G401 (cell line): Measurements from ENCODE around the gene CAMTA1. TPM values are rescaled to one million over a fixed set of nuclear protein-coding genes. Genes with fewer than 3 reads are reported as not detected.
A peak's percentile ranks its signal among the peaks of the same experiment; 100 is the strongest.

Experiments
- DNase-seq: peaks from one replicate; pipeline ENCODE4 v3.0.0-alpha.2; 2015; ENCODE audit warnings: low spot score
- in situ Hi-C: cut with HindIII; loops from 2 replicates; pipeline ENCODE4 v1.10.0; 2016; ENCODE audit warnings: low sequenced_read_pairs, mixed read lengths
- total RNA-seq: library from RNA; depleted of rRNA; stranded (reverse); fragments of >200 nt; shearing (Covaris generic); gene quantifications from 2 replicates; pipeline ENCODE4 v1.2.3, GENCODE V29; 2014

CAMTA1 gene
- total RNA-seq, 1 experiment from 2014 or later, result 137 TPM

DNA sequence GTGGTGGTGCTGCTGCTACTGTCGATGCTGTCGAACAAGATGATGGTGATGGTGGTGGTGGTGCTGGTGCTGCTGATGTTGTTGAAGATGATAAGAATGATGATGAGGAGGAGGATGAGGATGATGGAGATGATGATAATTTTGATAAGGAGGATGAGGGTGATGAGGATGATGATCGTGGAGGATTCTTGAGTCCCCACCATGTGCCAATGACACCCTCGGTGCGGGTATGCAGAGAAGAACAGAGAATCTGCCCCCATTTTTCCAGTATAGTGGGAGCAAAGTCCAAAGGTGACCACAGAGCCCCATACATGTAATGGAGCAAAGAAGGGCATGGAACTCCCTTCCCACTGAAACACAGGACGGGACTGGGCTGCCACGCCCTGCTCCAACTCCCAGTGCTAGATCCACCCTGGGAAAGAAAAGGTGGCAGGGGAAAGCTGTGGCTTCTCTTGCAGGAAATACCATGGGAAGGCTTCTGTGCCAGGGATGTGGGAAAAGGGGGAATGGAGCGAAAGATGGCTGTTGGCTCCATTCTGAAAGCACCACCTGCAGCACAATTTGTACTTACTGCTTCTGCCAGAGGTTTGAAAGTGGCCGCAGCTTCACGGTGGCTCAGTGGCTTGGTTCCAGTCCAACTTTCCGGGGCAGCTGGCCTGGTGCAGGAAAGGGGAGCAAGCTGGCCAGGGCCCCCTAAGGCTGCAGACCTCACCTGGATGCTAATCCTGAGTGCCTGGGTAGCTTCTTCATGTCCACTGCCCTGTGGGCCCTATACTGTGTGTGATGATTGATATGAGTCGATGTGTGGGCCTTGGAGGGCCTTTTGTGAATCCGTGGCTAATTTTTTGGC is 598.6 kb downstream of the CAMTA1 start:
- in situ Hi-C loops, result no loop called here
- no peak for DNase-seq

DNA sequence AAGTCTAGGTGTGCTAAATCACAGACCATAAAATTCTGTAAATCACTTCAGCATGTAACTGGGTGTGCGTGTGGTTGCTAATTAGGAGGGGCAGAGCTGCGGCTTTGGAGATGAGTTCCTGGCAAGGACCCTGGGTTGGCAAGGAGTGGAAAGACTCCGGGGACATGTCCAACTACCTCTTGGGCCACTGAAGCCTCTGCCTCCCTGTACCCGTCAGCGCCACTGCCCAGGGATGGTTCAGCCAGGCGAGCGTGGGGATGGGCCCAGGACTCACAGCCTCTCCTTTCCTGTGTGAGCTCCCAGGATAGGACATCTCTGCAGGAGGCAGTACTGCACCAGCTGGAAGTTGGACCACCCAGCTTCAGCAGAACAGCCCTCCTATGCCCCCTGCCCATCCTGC is 599.4 kb downstream of the CAMTA1 start:
- in situ Hi-C loops, result no loop called here
- DNase-seq, result no peak

DNA sequence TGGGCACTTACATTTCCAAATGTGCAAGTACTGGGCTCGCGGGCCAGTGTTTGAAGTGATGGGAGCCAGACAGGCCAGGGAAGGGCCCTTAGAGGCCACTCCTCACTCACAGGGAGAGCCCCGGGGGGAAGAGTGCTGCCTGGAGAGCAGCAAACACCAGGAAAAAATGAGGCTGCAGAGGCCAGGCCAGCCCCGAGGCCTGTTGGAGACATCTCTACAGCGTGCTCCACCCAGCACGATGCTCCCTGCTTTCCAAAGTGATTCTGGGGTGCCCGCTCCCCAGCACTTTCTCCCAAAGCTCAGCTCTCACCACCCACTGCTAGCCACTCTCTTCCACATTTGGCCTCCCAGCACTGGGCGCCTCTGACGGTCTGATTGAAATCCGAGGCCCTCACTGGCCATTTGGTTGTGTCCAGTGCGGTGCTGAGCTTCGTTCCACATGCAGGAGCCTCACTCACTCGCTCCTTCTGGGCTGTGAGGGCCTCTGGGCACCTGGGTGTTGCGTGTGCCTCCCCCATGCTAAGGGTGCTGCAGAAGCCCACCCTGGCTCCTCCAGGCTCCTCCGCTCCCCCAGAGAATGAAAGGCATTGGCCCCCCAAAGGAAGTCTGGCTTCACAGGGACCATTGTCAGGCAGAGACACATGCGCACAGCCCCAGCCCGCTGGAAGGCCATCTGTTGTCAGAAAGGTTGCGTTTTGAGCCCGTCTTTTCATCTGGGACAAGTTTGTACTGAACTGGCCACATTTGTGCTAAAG is 600.4 kb downstream of the CAMTA1 start:
- in situ Hi-C loops, result no loop called here
- no peak for DNase-seq

DNA sequence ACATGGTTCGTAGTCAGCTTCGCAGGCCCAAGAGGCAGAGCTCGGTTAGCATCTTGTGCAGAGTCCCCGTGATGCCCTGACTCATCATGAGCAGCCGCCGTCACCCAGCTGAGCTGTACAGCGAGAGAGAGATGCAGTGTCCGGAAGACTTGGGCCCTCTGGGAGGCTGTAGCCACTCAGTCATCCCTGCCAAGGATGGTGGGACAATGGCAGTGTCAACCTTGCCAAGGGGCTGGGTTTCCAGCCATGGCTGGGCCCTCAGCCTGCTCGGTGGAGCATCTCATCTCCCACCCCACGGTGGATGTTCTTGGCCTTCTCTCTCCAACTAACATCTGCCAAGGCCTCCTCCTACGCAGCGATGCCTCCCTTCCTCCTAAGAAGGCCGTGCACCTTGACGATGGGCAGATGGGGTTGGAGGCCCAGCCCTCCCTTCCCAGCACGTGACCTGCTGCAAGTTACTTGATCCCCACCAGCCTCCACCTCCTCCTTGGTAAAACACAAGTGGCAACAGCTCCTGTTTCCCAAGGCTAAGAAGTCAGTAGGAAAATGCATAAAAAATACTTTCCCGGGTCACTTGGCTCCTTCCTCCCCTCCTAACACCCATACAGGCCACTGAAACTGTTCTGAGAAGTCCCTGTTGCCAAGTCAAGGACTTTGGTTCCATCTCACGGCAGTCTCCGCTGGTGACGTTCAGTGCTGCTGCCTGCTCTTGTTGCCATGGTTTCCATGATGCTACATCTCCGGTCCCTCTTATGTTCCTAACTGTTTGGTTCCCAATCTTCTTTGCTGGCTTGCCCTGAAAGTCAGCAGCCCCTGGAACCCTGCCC is 601.2 kb downstream of the CAMTA1 start:
- in situ Hi-C loops, result no loop called here
- DNase-seq, result no peak

DNA sequence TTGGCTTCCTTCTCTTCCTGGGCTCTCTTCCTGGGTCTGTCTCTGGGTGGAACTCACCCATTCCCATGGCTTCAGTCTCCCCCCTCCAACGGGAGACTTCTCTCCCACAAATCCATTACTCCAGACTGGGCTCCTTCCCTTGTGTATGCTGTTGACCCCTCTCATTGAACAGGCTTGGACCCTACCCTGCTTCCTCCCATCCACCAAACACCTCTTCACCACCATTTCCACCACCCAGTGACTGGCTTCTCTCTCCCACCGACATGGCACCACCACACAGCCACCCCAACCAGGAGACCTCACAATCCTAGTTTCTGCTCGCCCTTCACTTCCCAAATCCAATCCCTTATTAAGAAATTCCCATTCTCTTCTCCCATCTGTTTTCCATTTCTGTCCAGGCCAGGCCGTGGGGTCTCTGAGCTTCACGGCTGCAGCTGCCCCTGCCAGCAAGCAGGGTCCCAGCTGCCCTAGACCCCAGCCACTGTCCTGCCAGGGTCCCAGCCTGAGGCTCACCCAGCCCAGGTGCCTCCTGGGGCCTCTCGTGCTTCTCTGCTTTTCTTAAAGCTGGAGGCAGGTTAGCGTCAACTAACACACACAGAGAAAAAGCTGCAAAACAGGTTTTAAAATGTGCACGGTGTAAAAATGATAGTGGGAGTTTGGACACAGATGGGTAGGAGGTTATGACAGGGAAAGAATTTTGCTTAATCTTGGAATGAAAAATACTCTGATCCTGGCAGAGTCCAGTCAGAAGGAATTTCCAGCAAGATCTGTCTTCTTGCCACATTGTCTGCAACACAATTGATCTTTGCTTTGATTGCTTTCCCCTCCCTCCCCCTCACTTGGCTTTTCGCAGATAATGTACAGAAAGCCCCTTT is 602.0 kb downstream of the CAMTA1 start:
- in situ Hi-C loops, result no loop called here
- DNase-seq, result no peak

DNA sequence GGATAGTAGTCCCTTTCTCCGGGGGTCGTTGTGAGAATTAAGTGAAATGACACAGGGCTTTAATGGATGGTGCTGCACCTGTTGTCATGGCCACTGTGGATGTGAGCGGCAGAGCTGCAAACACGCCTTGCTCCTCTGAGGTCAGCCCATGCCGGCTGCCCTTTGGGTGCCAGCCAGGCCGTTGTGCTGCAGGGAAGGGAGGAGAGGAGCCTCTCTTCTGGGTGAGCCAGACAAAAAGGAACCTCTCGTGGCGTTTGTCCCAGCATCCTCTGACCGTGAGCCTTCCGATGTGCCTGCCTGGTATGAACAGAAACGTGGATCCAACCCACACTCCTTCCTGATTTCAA is 602.9 kb downstream of the CAMTA1 start:
- DNase-seq, result peak; percentile 57

DNA sequence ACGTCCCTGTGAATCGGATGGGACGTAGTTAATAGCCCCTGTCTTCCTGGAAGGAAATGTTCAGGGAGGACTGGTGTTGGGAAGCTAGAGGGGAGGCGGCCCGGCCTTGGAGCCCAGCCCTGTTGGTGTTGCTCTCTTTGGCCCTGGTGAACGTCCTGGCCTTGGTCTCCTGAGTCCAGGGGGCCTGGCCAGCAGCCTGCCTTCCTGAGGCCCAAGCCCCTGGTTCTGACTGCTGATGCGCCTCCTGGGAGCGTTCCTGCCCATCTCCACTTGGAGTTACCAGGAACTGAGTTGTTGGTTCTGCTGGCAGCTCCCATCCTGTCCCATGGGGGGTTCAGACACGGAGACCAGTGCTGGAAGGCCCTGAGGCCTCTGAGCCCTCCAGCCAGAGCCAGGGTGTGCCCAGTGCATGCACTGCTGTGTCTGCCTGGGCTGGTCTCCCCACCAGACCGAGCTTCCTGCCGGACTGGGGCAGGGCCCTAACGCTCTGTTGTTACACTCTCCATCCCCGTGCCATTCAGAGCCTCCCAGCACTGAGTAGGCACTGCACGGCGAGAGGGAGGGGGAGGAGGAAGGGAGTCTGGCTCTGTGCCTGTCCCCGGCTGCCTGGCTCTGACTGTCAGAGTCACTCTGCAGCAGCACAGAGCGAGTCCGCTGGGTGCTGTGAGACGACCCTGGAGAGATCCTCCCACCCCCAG is 603.4 kb downstream of the CAMTA1 start:
- in situ Hi-C loops, result no loop called here
- DNase-seq, result peak; percentile 79

More for the DNA sequence above, 602.9 kb downstream of the CAMTA1 start:
- in situ Hi-C loops, result no loop called here

DNA sequence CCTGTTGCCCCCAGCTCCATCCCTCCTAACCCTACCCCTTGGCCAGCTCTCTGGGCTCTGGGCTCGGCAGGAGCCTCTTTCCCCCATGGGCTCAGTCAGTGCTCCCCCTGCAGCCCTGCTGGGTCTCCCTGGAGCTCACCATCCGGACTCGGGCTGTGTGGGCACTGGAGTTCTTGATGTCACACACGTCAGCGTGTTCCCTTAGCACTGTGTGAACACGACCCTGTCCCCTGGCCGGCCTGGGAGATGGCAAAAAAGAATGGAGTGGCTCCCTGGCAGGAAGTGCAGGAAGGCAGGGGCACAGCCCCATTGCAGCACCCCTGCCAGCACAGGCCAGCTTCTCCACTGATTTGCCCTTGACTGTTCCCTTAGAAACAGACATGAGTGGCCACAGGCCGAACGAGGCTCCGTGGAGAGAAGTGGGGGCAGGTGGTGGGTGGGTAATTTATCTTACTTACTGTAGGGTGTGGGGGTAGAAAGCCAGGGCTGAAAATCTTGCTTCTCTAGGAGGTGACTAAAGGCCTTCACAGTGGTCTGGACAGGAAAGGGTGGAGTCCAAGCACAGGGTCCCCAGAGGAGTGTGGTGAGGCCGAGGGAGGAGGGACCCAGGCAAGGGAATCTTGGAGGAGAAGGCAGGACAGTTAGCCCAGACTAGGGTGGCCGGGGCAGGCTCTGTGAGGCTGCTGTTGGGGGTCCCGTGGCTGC is 604.1 kb downstream of the CAMTA1 start:
- in situ Hi-C loops, result no loop called here
- no peak for DNase-seq

DNA sequence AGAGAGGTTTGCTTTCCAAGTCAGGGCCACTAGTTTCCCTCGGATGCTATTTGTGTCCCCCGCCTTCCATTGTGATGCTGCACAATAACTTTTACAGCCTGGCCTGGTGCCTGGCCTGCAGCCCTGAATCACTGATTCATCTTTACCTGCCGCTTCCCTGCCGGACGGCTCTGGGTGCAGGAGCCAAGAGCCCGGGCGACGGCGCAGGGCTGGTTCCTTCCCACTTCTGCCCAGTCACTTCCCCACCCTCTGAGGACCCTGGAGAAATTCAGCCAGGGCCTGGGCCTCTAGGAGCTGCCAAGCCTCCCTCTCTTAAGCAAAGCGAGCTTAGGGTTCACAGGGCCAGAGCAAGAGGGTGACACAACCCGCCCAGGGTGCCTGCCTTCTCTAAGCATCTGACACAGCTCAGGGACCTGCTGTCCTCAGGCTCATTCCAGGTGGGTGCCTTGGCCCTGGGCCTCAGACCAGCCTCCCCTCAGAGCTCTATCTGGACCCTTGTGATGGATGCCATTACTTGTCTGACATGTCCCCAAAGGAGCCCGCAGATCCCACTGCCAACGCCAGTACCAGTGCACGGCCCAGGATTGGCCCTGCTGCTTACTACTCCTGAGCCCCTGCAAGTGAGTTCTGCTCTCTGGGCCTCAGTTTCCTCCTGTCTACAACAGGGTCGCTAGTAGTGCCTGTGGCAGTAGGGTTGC is 604.8 kb downstream of the CAMTA1 start:
- DNase-seq, result no peak
- in situ Hi-C loops, result no loop called here

DNA sequence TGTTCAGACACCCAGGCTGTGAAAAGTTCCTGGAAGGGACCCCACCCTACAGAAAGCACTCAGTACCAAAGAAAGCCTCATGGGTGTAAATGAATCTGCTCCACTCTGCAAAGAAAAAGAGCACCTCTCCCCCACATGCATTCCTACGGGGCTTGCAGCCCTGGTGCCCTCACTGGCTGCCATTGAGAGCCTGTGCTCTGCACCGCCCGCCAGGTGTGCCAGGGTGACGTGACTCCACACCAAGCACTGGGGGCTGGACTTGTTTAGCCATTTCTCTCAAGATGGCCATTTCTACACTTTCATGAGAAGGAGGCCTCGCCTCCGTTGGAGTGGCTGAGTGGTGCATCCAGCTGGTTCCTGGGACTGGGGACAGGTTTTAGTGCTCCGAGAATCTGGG is 605.3 kb downstream of the CAMTA1 start:
- in situ Hi-C loops, result no loop called here
- no peak for DNase-seq

DNA sequence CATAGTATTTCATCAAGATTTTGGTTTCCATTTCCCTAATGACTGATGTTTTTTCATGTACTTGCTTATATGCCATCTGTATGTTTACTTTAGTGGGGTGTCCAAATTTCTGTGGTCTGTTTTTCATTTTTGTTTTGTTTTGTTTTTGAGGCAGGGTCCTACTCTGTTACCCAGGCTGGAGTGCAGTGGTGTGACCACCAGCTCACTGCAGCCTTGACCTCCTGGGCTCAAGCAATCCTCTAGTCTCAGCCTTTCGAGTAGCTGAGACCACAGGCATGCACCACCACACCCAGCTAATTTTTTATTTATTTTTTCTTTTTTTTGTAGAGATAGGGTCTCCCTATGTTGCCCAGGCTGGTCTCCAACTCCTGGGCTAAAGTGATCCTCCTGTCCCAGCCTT is 607.9 kb downstream of the CAMTA1 start:
- DNase-seq, result no peak
- in situ Hi-C loops, result no loop called here

DNA sequence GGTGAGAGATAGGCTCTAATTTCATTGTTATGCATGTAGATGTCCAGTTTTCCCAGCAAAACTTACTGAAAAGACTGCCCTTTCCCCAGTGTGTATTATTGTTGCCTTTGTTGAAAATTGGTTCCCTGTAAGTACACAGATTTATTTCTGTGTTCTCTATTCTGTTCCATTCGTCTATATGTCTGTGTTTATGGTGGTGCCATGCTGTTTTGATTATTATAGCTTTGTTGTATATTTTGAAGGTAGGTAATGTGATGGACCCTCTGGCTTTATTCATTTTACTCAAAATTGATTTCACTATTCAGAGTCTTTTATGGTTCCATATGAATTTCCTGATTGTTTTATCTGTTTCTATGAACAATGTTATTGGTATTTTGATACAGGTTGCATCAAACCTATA is 610.0 kb downstream of the CAMTA1 start:
- no peak for DNase-seq
- in situ Hi-C loops, result no loop called here

DNA sequence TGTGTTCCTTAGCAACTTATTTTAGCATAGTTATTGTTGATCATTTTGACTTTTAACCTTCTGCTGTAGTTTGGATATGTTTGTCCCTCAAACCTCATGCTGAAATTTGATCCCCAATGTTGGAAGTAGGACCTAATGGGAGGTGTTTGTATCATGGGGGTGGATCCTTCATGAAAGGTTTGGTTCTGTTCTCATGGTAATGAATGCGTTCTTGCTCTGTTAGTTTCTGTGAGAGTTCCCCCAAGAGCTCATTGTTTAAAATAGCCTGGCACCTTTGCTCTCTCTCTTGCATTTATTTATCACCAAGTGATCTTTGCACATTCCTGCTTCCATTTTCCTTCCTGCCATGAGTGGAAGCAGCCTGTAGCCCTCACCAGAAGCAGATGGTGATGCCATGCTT is 613.7 kb downstream of the CAMTA1 start:
- in situ Hi-C loops, result no loop called here
- no peak for DNase-seq

DNA sequence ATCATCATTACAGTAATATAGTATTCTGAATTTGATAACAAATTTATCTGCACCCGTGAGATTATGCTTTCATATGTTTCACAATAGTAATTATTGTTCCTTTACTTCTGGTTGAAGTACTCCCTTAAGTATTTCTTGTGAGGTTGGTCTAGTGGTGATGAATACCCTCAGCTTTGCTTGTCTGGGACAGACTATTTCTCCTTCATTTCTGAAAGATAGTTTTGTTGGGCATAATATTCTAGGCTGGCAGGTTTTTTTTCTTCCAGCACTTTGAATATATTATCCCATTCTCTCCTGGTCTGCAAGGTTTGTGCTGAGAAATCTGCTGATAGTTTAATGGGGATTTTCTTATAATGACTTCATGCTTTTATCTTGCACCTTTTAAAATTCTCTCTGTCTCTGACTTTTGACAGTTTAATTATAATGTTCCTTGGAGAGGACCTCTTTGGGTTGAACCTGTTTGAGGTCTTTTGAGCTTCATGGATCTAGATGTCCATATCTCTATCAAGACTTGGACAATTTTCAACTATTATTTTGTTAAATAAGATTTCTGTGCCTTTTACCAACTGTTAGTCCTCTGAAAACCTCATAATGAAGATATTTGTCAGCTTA is 614.4 kb downstream of the CAMTA1 start:
- in situ Hi-C loops, result no loop called here
- no peak for DNase-seq

DNA sequence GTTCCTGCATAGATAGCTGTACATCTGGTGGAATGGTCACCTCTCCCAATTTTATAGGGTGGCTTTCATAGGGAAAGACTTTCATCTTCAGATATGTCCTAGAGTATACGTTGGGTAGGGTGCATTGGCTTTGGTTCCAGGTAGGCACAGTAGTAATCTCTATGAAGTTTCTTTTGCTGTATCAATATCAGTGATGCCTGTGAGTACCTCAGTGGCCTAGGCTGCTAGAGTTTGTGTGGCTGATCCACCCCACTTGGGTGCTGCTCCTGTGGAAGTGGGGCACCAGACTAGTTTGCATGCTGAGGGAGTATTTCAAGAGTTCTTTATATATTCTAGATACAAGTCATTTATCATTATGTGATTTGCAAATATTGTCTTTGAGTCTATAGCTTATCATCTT is 615.3 kb downstream of the CAMTA1 start:
- in situ Hi-C loops, result no loop called here

DNA sequence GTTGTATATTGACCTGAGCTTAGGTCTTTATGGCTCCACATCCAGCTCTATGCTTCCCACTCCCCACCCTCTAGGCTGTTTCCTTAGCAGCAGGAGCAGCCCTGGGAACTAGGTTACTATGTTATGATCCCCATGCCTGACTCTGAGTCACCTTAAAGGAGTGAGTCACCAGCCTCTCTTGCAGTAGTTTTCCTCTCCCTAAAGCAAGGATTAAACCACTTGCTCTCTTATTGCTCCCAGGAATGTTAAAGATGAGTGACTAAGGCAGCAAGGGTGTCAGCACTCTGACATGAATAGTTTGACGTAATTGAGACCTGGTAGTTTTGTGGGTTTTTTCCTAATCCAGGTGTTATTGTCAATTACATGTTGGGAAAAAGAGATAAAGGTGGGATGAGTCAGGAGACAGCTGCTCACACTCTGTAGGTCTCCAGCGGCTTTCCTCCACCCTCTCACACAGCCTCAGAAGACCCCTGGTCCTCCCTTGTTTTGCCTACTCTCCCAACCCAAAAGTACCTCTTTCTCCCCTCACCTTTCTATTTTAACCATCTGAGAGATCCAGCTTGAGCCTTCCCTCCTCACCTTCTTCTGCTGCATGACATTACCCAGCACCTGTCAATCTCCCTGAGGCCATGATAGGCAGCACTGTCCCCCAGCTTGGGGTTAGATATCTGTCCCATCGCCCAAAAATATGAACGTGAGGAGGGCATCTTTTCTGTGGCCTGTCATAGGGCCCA is 616.7 kb downstream of the CAMTA1 start:
- in situ Hi-C loops, result no loop called here
- DNase-seq, result peak; percentile 57

More for the DNA sequence above, 615.3 kb downstream of the CAMTA1 start:
- no peak for DNase-seq
